Stimulated activated CD8-positive, alpha-beta memory T cell treated with anti-CD3 and anti-CD28 coated beads, Interleukin-2, amount 100 ng/mL, for 1 hour (primary cell): Measurements from ENCODE around the gene ADAMTSL5.

Source experiments
- DNase-seq, 2 donors: peaks; one replicate each; pipeline ENCODE4 v3.0.0-alpha.2; 2020; ENCODE audit warnings: low read depth in 2 of 2

The ADAMTSL5 gene

GRCh38 chr19:1466461-1467214 is 46.2 kb downstream of the ADAMTSL5 start:
- no peak for DNase-seq

GRCh38 chr19:1466018-1466460 is 46.8 kb downstream of the ADAMTSL5 start:
- DNase-seq = no peak

- DNase-seq = no peak
Observed at GRCh38 chr19:1465191-1466016, 47.4 kb downstream of the ADAMTSL5 start.

GRCh38 chr19:1461862-1462261 is 51.0 kb downstream of the ADAMTSL5 start:
- DNase-seq = no peak

GRCh38 chr19:1460033-1460995 is 52.5 kb downstream of the ADAMTSL5 start:
- DNase-seq = no peak

- DNase-seq = no peak
Observed at GRCh38 chr19:1459479-1459878, 53.3 kb downstream of the ADAMTSL5 start.

- DNase-seq = no peak
Observed at GRCh38 chr19:1457892-1458291, 54.9 kb downstream of the ADAMTSL5 start.

- DNase-seq = no peak
Observed at GRCh38 chr19:1457031-1457739, 55.6 kb downstream of the ADAMTSL5 start.

GRCh38 chr19:1456121-1456900 is 56.5 kb downstream of the ADAMTSL5 start:
- DNase-seq = no peak

GRCh38 chr19:1455336-1456120 is 57.3 kb downstream of the ADAMTSL5 start:
- DNase-seq = no peak
